H1 (cell line): ENCODE results near the gene KNDC1. TPM values are rescaled to one million over a fixed set of nuclear protein-coding genes. Genes with fewer than 3 reads are reported as not detected.

Experiments
- CTCF ChIA-PET: fragments of 300-600 bp; sonication (Branson Sonifier 250); formaldehyde crosslinking; loops from one replicate; lab custom pipeline; 2021; ENCODE audit not compliant: partially characterized antibody; lab: Charles Lee
- POLR2A ChIA-PET: fragments of 300-600 bp; sonication (Branson Sonifier 250); formaldehyde crosslinking; loops from one replicate; lab custom pipeline; 2021; ENCODE audit warnings: inconsistent platforms; ENCODE audit not compliant: partially characterized antibody; lab: Charles Lee
- DNase-seq, 2 experiments: peaks; one replicate each; pipeline versions ENCODE4 v3.0.0 to v3.0.0-alpha.2; 2010 to 2022; ENCODE audit warnings: low spot score in 2 of 2, low read depth in 1 of 2, mixed read lengths in 1 of 2
- FAIRE-seq: peaks from 2 replicates; lab custom pipeline; 2011; peaks lifted over from hg19 to GRCh38; lab: Jason Lieb, UNC
- H2AFZ ChIP-seq: 2 replicates; pipeline ENCODE4 v1.8.1; 2012; ENCODE audit warnings: low read length, inconsistent platforms
- H2AK5ac ChIP-seq: 2 replicates; pipeline ENCODE4 v1.6.1; 2013; ENCODE audit warnings: low read depth, low read length
- H2BK120ac ChIP-seq: replicated peaks from 2 replicates; pipeline ENCODE3; 2013; ENCODE audit warnings: low read depth, low read length, inconsistent platforms
- H2BK12ac ChIP-seq: 2 replicates; pipeline ENCODE4 v1.6.1; 2013; ENCODE audit warnings: low read depth, low read length
- H2BK15ac ChIP-seq: 2 replicates; pipeline ENCODE4 v1.6.1; 2013; ENCODE audit warnings: low read length
- H2BK20ac ChIP-seq: 2 replicates; pipeline ENCODE4 v1.6.1; 2013; ENCODE audit warnings: low read length
- H2BK5ac ChIP-seq: 2 replicates; pipeline ENCODE4 v1.6.1; 2013; ENCODE audit warnings: low read depth, low read length
- H3K14ac ChIP-seq: 2 replicates; pipeline ENCODE4 v1.6.1; 2013; ENCODE audit warnings: inconsistent platforms; ENCODE audit not compliant: insufficient read length
- H3K18ac ChIP-seq: 2 replicates; pipeline ENCODE4 v1.6.1; 2013; ENCODE audit warnings: low read length; ENCODE audit errors: extremely low read depth
- H3K23ac ChIP-seq: 2 replicates; pipeline ENCODE4 v1.6.1; 2013; ENCODE audit warnings: inconsistent platforms; ENCODE audit not compliant: insufficient read length
- H3K23me2 ChIP-seq: 2 replicates; pipeline ENCODE4 v1.6.1; 2013; ENCODE audit warnings: low read depth, low read length
- H3K27ac ChIP-seq: 2 replicates; pipeline ENCODE4 v1.6.1; 2011; ENCODE audit warnings: low read depth, low read length, inconsistent platforms
- H3K27me3 ChIP-seq, 4 experiments: replicated peaks in 1 of 4; 1 replicate in 1 of 4; 2 replicates in 3 of 4; pipeline versions ENCODE4 v1.6.1 to v1.8.1; 2011 to 2013; ENCODE audit warnings: low read length in 3 of 4, mild to moderate bottlenecking in 3 of 4, inconsistent platforms in 2 of 4, mixed read lengths in 2 of 4, moderate library complexity in 1 of 4; ENCODE audit not compliant: control insufficient read depth in 3 of 4, insufficient read depth in 3 of 4; ENCODE audit errors: extremely low read depth in 1 of 4
- H3K36me3 ChIP-seq, 4 experiments: 2 replicates each; pipeline versions ENCODE4 v1.6.1 to v1.8.1; 2011 to 2013; ENCODE audit warnings: mild to moderate bottlenecking in 4 of 4, low read length in 3 of 4, moderate library complexity in 2 of 4, control low read depth in 1 of 4, inconsistent platforms in 1 of 4; ENCODE audit not compliant: insufficient read depth in 4 of 4, control insufficient read depth in 2 of 4
- H3K4ac ChIP-seq: replicated peaks from 2 replicates; pipeline ENCODE3; 2013; ENCODE audit warnings: low read length, low read depth, mixed read lengths, inconsistent platforms; ENCODE audit not compliant: insufficient read length
- H3K4me1 ChIP-seq, 4 experiments: replicated peaks in 1 of 4; 1 replicate in 1 of 4; 2 replicates in 3 of 4; pipeline versions ENCODE4 v1.6.1 to v1.8.1; 2011 to 2013; ENCODE audit warnings: low read length in 3 of 4, inconsistent platforms in 2 of 4, mixed read lengths in 1 of 4; ENCODE audit not compliant: insufficient read depth in 4 of 4, control insufficient read depth in 3 of 4
- H3K4me2 ChIP-seq, 2 experiments: 2 replicates each; pipeline versions ENCODE4 v1.6.1 to v1.8.1; 2011 to 2013; ENCODE audit warnings: low read depth in 2 of 2, low read length in 2 of 2, control low read depth in 1 of 2, inconsistent platforms in 1 of 2, mild to moderate bottlenecking in 1 of 2; ENCODE audit not compliant: insufficient read depth in 1 of 2
- H3K4me3 ChIP-seq, 4 experiments: fragments of 200-600, 300-600 bp in 1 of 4; sonication (generic), shearing (Covaris generic), sonication (Bioruptor Twin) in 1 of 4; 2 replicates each; pipeline versions ENCODE4 v1.5.1 to v1.8.1; 2011 to 2016; ENCODE audit warnings: low read length in 4 of 4, low read depth in 3 of 4, control low read depth in 2 of 4, inconsistent platforms in 2 of 4, mild to moderate bottlenecking in 2 of 4, mixed read lengths in 1 of 4, moderate library complexity in 1 of 4; ENCODE audit not compliant: insufficient read depth in 2 of 4; ENCODE audit errors: extremely low read depth in 1 of 4
- H3K56ac ChIP-seq: replicated peaks from 2 replicates; pipeline ENCODE3; 2013; ENCODE audit warnings: low read depth, mild to moderate bottlenecking, mixed read lengths, low read length, inconsistent platforms; ENCODE audit not compliant: insufficient read length
- H3K79me1 ChIP-seq: 2 replicates; pipeline ENCODE4 v1.6.1; 2013; ENCODE audit warnings: low read depth, low read length, control low read depth
- H3K79me2 ChIP-seq, 2 experiments: 2 replicates each; pipeline versions ENCODE4 v1.6.1 to v1.8.1; 2012 to 2013; ENCODE audit warnings: low read length in 2 of 2, mild to moderate bottlenecking in 2 of 2, inconsistent platforms in 1 of 2; ENCODE audit not compliant: insufficient read depth in 2 of 2, control insufficient read depth in 1 of 2
- H3K9ac ChIP-seq, 4 experiments: replicated peaks in 1 of 4; 1 replicate in 1 of 4; 2 replicates in 3 of 4; pipeline versions ENCODE4 v1.6.1 to v1.8.1; 2011 to 2013; ENCODE audit warnings: low read depth in 3 of 4, low read length in 3 of 4, control low read depth in 2 of 4, mild to moderate bottlenecking in 2 of 4, moderate library complexity in 2 of 4, inconsistent platforms in 1 of 4; ENCODE audit errors: extremely low read depth in 1 of 4
- H3K9me3 ChIP-seq, 2 experiments: 2 replicates each; pipeline versions ENCODE4 v1.6.1 to v1.8.1; 2012 to 2013; ENCODE audit warnings: mild to moderate bottlenecking in 2 of 2, moderate library complexity in 2 of 2, control low read depth in 1 of 2, inconsistent platforms in 1 of 2, low read depth in 1 of 2, low read length in 1 of 2, mixed read lengths in 1 of 2; ENCODE audit not compliant: insufficient read depth in 2 of 2
- H4K20me1 ChIP-seq, 2 experiments: replicated peaks in 1 of 2; 2 replicates each; pipeline versions ENCODE3 to v1.8.1; 2011 to 2013; ENCODE audit warnings: inconsistent platforms in 2 of 2, low read length in 2 of 2, mild to moderate bottlenecking in 1 of 2; ENCODE audit not compliant: insufficient read depth in 2 of 2, control insufficient read depth in 1 of 2
- H4K5ac ChIP-seq: 2 replicates; pipeline ENCODE4 v1.6.1; 2013; ENCODE audit warnings: low read length, low read depth, mixed read lengths, inconsistent platforms; ENCODE audit not compliant: insufficient read length
- H4K8ac ChIP-seq: 2 replicates; pipeline ENCODE4 v1.8.0; 2013; ENCODE audit warnings: mild to moderate bottlenecking, moderate library complexity, low read length, inconsistent platforms; ENCODE audit not compliant: insufficient read depth; ENCODE audit errors: extremely low read depth
- H4K91ac ChIP-seq: replicated peaks from 2 replicates; pipeline ENCODE3; 2013; ENCODE audit warnings: low read length, mixed read lengths, inconsistent platforms; ENCODE audit not compliant: insufficient read length
- PHF8 ChIP-seq: fragments of 200-600 bp; sonication (generic); conservative IDR thresholded peaks from 2 replicates; pipeline ENCODE4 v1.7.1; 2012; ENCODE audit warnings: low read depth, mild to moderate bottlenecking, inconsistent platforms, low read length, moderate library complexity
- POLR2A ChIP-seq, 2 experiments: IDR thresholded peaks; 1 replicate in 1 of 2; 2 replicates in 1 of 2; pipeline ENCODE4 v1.6.1; 2011; ENCODE audit warnings: low read depth in 2 of 2, low read length in 2 of 2, mild to moderate bottlenecking in 2 of 2; ENCODE audit errors: control extremely low read depth in 1 of 2
- SIN3A ChIP-seq, 2 experiments: IDR thresholded peaks in 1 of 2; conservative IDR thresholded peaks in 1 of 2; 2 replicates each; pipeline ENCODE4 v1.6.1; 2011 to 2012; ENCODE audit warnings: low read length in 2 of 2, improper control_type of control experiment in 1 of 2, low read depth in 1 of 2, mild to moderate bottlenecking in 1 of 2
- ZNF274 ChIP-seq: IDR thresholded peaks from 2 replicates; pipeline ENCODE4 v1.7.0; 2012; ENCODE audit warnings: low read length, borderline replicate concordance; ENCODE audit errors: extremely low read depth
- WGBS, 2 experiments: shearing (Covaris generic) in 1 of 2; methylation state at CpG; one replicate each; pipeline versions ENCODE4 v1.1.6 to v1.1.7; 2013 to 2015; ENCODE audit warnings: low lambda C conversion rate in 2 of 2, mixed read lengths in 2 of 2, inconsistent platforms in 1 of 2, low coverage in 1 of 2, missing lambda C conversion rate in 1 of 2; ENCODE audit not compliant: insufficient replicate concordance in 2 of 2, insufficient coverage in 1 of 2, insufficient read length in 1 of 2; ENCODE audit errors: extremely low coverage in 1 of 2, missing lambda C conversion rate in 1 of 2; 5-methylcytosine and 5-hydroxymethylcytosine counted together
- polyA plus RNA-seq, 7 experiments: library from polyadenylated mRNA; depleted of rRNA in 3 of 7; stranded (reverse) in 5 of 7; unstranded in 2 of 7; fragments of >200 nt in 5 of 7; fragments of 200-250 nt in 2 of 7; gene quantifications; 1 replicate in 5 of 7; 2 replicates in 1 of 7; 4 replicates in 1 of 7; pipeline versions ENCODE4 v1.2.1 to v1.2.3, GENCODE V29; 2011 to 2013; ENCODE audit warnings: missing spikeins in 2 of 7, mixed read lengths in 2 of 7
- total RNA-seq: library from RNA; stranded (reverse); fragmentation: NEBNext Ultra II Directional; extraction: Animal tissue kit (Norgen Biotek cat#: 25700); gene quantifications from 2 replicates; pipeline ENCODE4 v1.2.1, GENCODE V29; 2021

The KNDC1 gene
- total and polyA plus RNA-seq, 2 of the 8 experiments (the other 6 are each of a cell fraction or from before 2014, with no cell fraction given): 7.5 to 16.7 TPM

- H4K8ac ChIP-seq: no peak overlapping the region
- H3K9ac ChIP-seq: no peak overlapping the region
- no peak overlapping the region for H3K23ac ChIP-seq
- no peak overlapping the region for H3K14ac ChIP-seq
- no peak overlapping the region for H3K4me3 ChIP-seq
- no peaks in the 10 kb centered on the region for H3K79me2 ChIP-seq
- no peak overlapping the region for H2BK5ac ChIP-seq
- H3K36me3 ChIP-seq: no peaks in the 10 kb centered on the region
- no peak overlapping the region for H2BK15ac ChIP-seq
- no peak overlapping the region for H3K27ac ChIP-seq
- H3K4me1 ChIP-seq: peaks cover 0 to 3% (median 0%) of the 10 kb centered on the region in 4 experiments; a peak in 2 of 7 replicates
- no peak overlapping the region for H3K18ac ChIP-seq
- H2BK12ac ChIP-seq: no peak overlapping the region
- CTCF ChIA-PET: interaction anchor here (1.7 kb wide), 1 partner anchor 14 kb away, joined by 4 read pairs; no protein-coding TSS in a partner anchor
- no peak overlapping the region for H3K4ac ChIP-seq
- peaks cover 0 to 8% of the 10 kb centered on the region in 2 experiments for H4K20me1 ChIP-seq
- DNase-seq: no peak
- POLR2A ChIA-PET: no interaction called here
- no peak overlapping the region for H4K5ac ChIP-seq
- TF ChIP-seq SIN3A (conservative IDR thresholded peaks at IDR 0.05 in 1 of 2, IDR thresholded peaks at IDR 0.05 in 1 of 2; ENCODE audit: low read depth in 1 of 2, low read length in 2 of 2) (no peak), PHF8 (no peak), POLR2A (IDR thresholded peaks at IDR 0.05; ENCODE audit: control extremely low read depth in 1 of 2, low read depth in 2 of 2, low read length in 2 of 2) (no peak), ZNF274 (no peak)
- H3K23me2 ChIP-seq: 0 out of 2 replicates have a peak, but pooled peaks cover 4% of the 10 kb centered on the region
- H4K91ac ChIP-seq: no peak overlapping the region
- FAIRE-seq: no peak
- H3K27me3 ChIP-seq: no peaks in the 10 kb centered on the region
- no peak overlapping the region for H2AFZ ChIP-seq
- H2BK20ac ChIP-seq: no peak overlapping the region
- H3K9me3 ChIP-seq: peaks cover 0 to 5% of the 10 kb centered on the region in 2 experiments; a peak in 1 of 4 replicates
- H2AK5ac ChIP-seq: no peak overlapping the region
- H3K4me2 ChIP-seq: no peak overlapping the region
- H2BK120ac ChIP-seq: no peak overlapping the region
- H3K79me1 ChIP-seq: no peaks in the 10 kb centered on the region
- H3K56ac ChIP-seq: no peak overlapping the region
- 91% methylated on average over 26 of the region's 39 CpGs; no CpG with 5 or more reads in 1 of the 2 experiments for WGBS, 2 experiments
Observed at GRCh38 chr10:133129071-133129858, 30.8 kb upstream of the KNDC1 start.
